H1 (cell line): Measurements from ENCODE around the gene LRRC15. TPM values are rescaled to one million over a fixed set of nuclear protein-coding genes. Genes with fewer than 3 reads are reported as not detected.

Experiments used
- CTCF ChIA-PET: fragments of 300-600 bp; sonication (Branson Sonifier 250); formaldehyde crosslinking; loops from one replicate; lab custom pipeline; 2021; ENCODE audit not compliant: partially characterized antibody; lab: Charles Lee
- POLR2A ChIA-PET: fragments of 300-600 bp; sonication (Branson Sonifier 250); formaldehyde crosslinking; loops from one replicate; lab custom pipeline; 2021; ENCODE audit warnings: inconsistent platforms; ENCODE audit not compliant: partially characterized antibody; lab: Charles Lee
- DNase-seq, 2 experiments: peaks; one replicate each; pipeline versions ENCODE4 v3.0.0 to v3.0.0-alpha.2; 2010 to 2022; ENCODE audit warnings: low spot score in 2 of 2, low read depth in 1 of 2, mixed read lengths in 1 of 2
- FAIRE-seq: peaks from 2 replicates; lab custom pipeline; 2011; peaks lifted over from hg19 to GRCh38; lab: Jason Lieb, UNC
- H2AFZ ChIP-seq: 2 replicates; pipeline ENCODE4 v1.8.1; 2012; ENCODE audit warnings: low read length, inconsistent platforms
- H2AK5ac ChIP-seq: 2 replicates; pipeline ENCODE4 v1.6.1; 2013; ENCODE audit warnings: low read depth, low read length
- H2BK120ac ChIP-seq: replicated peaks from 2 replicates; pipeline ENCODE3; 2013; ENCODE audit warnings: low read depth, low read length, inconsistent platforms
- H2BK12ac ChIP-seq: 2 replicates; pipeline ENCODE4 v1.6.1; 2013; ENCODE audit warnings: low read depth, low read length
- H2BK15ac ChIP-seq: 2 replicates; pipeline ENCODE4 v1.6.1; 2013; ENCODE audit warnings: low read length
- H2BK20ac ChIP-seq: 2 replicates; pipeline ENCODE4 v1.6.1; 2013; ENCODE audit warnings: low read length
- H2BK5ac ChIP-seq: 2 replicates; pipeline ENCODE4 v1.6.1; 2013; ENCODE audit warnings: low read depth, low read length
- H3K14ac ChIP-seq: 2 replicates; pipeline ENCODE4 v1.6.1; 2013; ENCODE audit warnings: inconsistent platforms; ENCODE audit not compliant: insufficient read length
- H3K18ac ChIP-seq: 2 replicates; pipeline ENCODE4 v1.6.1; 2013; ENCODE audit warnings: low read length; ENCODE audit errors: extremely low read depth
- H3K23ac ChIP-seq: 2 replicates; pipeline ENCODE4 v1.6.1; 2013; ENCODE audit warnings: inconsistent platforms; ENCODE audit not compliant: insufficient read length
- H3K23me2 ChIP-seq: 2 replicates; pipeline ENCODE4 v1.6.1; 2013; ENCODE audit warnings: low read depth, low read length
- H3K27ac ChIP-seq: 2 replicates; pipeline ENCODE4 v1.6.1; 2011; ENCODE audit warnings: low read depth, low read length, inconsistent platforms
- H3K27me3 ChIP-seq, 4 experiments: replicated peaks in 1 of 4; 1 replicate in 1 of 4; 2 replicates in 3 of 4; pipeline versions ENCODE4 v1.6.1 to v1.8.1; 2011 to 2013; ENCODE audit warnings: low read length in 3 of 4, mild to moderate bottlenecking in 3 of 4, inconsistent platforms in 2 of 4, mixed read lengths in 2 of 4, moderate library complexity in 1 of 4; ENCODE audit not compliant: control insufficient read depth in 3 of 4, insufficient read depth in 3 of 4; ENCODE audit errors: extremely low read depth in 1 of 4
- H3K36me3 ChIP-seq, 4 experiments: 2 replicates each; pipeline versions ENCODE4 v1.6.1 to v1.8.1; 2011 to 2013; ENCODE audit warnings: mild to moderate bottlenecking in 4 of 4, low read length in 3 of 4, moderate library complexity in 2 of 4, control low read depth in 1 of 4, inconsistent platforms in 1 of 4; ENCODE audit not compliant: insufficient read depth in 4 of 4, control insufficient read depth in 2 of 4
- H3K4ac ChIP-seq: replicated peaks from 2 replicates; pipeline ENCODE3; 2013; ENCODE audit warnings: low read length, low read depth, mixed read lengths, inconsistent platforms; ENCODE audit not compliant: insufficient read length
- H3K4me1 ChIP-seq, 4 experiments: replicated peaks in 1 of 4; 1 replicate in 1 of 4; 2 replicates in 3 of 4; pipeline versions ENCODE4 v1.6.1 to v1.8.1; 2011 to 2013; ENCODE audit warnings: low read length in 3 of 4, inconsistent platforms in 2 of 4, mixed read lengths in 1 of 4; ENCODE audit not compliant: insufficient read depth in 4 of 4, control insufficient read depth in 3 of 4
- H3K4me2 ChIP-seq, 2 experiments: 2 replicates each; pipeline versions ENCODE4 v1.6.1 to v1.8.1; 2011 to 2013; ENCODE audit warnings: low read depth in 2 of 2, low read length in 2 of 2, control low read depth in 1 of 2, inconsistent platforms in 1 of 2, mild to moderate bottlenecking in 1 of 2; ENCODE audit not compliant: insufficient read depth in 1 of 2
- H3K4me3 ChIP-seq, 4 experiments: fragments of 200-600, 300-600 bp in 1 of 4; sonication (generic), shearing (Covaris generic), sonication (Bioruptor Twin) in 1 of 4; 2 replicates each; pipeline versions ENCODE4 v1.5.1 to v1.8.1; 2011 to 2016; ENCODE audit warnings: low read length in 4 of 4, low read depth in 3 of 4, control low read depth in 2 of 4, inconsistent platforms in 2 of 4, mild to moderate bottlenecking in 2 of 4, mixed read lengths in 1 of 4, moderate library complexity in 1 of 4; ENCODE audit not compliant: insufficient read depth in 2 of 4; ENCODE audit errors: extremely low read depth in 1 of 4
- H3K56ac ChIP-seq: replicated peaks from 2 replicates; pipeline ENCODE3; 2013; ENCODE audit warnings: low read depth, mild to moderate bottlenecking, mixed read lengths, low read length, inconsistent platforms; ENCODE audit not compliant: insufficient read length
- H3K79me1 ChIP-seq: 2 replicates; pipeline ENCODE4 v1.6.1; 2013; ENCODE audit warnings: low read depth, low read length, control low read depth
- H3K79me2 ChIP-seq, 2 experiments: 2 replicates each; pipeline versions ENCODE4 v1.6.1 to v1.8.1; 2012 to 2013; ENCODE audit warnings: low read length in 2 of 2, mild to moderate bottlenecking in 2 of 2, inconsistent platforms in 1 of 2; ENCODE audit not compliant: insufficient read depth in 2 of 2, control insufficient read depth in 1 of 2
- H3K9ac ChIP-seq, 4 experiments: replicated peaks in 1 of 4; 1 replicate in 1 of 4; 2 replicates in 3 of 4; pipeline versions ENCODE4 v1.6.1 to v1.8.1; 2011 to 2013; ENCODE audit warnings: low read depth in 3 of 4, low read length in 3 of 4, control low read depth in 2 of 4, mild to moderate bottlenecking in 2 of 4, moderate library complexity in 2 of 4, inconsistent platforms in 1 of 4; ENCODE audit errors: extremely low read depth in 1 of 4
- H3K9me3 ChIP-seq, 2 experiments: 2 replicates each; pipeline versions ENCODE4 v1.6.1 to v1.8.1; 2012 to 2013; ENCODE audit warnings: mild to moderate bottlenecking in 2 of 2, moderate library complexity in 2 of 2, control low read depth in 1 of 2, inconsistent platforms in 1 of 2, low read depth in 1 of 2, low read length in 1 of 2, mixed read lengths in 1 of 2; ENCODE audit not compliant: insufficient read depth in 2 of 2
- H4K20me1 ChIP-seq, 2 experiments: replicated peaks in 1 of 2; 2 replicates each; pipeline versions ENCODE3 to v1.8.1; 2011 to 2013; ENCODE audit warnings: inconsistent platforms in 2 of 2, low read length in 2 of 2, mild to moderate bottlenecking in 1 of 2; ENCODE audit not compliant: insufficient read depth in 2 of 2, control insufficient read depth in 1 of 2
- H4K5ac ChIP-seq: 2 replicates; pipeline ENCODE4 v1.6.1; 2013; ENCODE audit warnings: low read length, low read depth, mixed read lengths, inconsistent platforms; ENCODE audit not compliant: insufficient read length
- H4K8ac ChIP-seq: 2 replicates; pipeline ENCODE4 v1.8.0; 2013; ENCODE audit warnings: mild to moderate bottlenecking, moderate library complexity, low read length, inconsistent platforms; ENCODE audit not compliant: insufficient read depth; ENCODE audit errors: extremely low read depth
- H4K91ac ChIP-seq: replicated peaks from 2 replicates; pipeline ENCODE3; 2013; ENCODE audit warnings: low read length, mixed read lengths, inconsistent platforms; ENCODE audit not compliant: insufficient read length
- CBX8 ChIP-seq: fragments of 300-800, 300-1000 bp; sonication (generic); IDR thresholded peaks from 2 replicates; pipeline ENCODE4 v1.7.1; 2016; ENCODE audit warnings: low read depth, low read length, borderline replicate concordance
- CHD2 ChIP-seq: IDR thresholded peaks from 2 replicates; pipeline ENCODE4 v1.6.1; 2012; ENCODE audit warnings: low read length, improper control_type of control experiment
- EZH2 ChIP-seq: fragments of 200-600 bp; sonication (generic); IDR thresholded peaks from 2 replicates; pipeline ENCODE4 v1.7.1; 2012; ENCODE audit warnings: low read depth, mild to moderate bottlenecking, moderate library complexity, low read length, inconsistent platforms; ENCODE audit not compliant: severe bottlenecking
- HDAC2 ChIP-seq, 2 experiments: fragments of 300-600 bp in 1 of 2; sonication (generic) in 1 of 2; IDR thresholded peaks; 2 replicates each; pipeline ENCODE4 v1.6.1; 2011 to 2012; ENCODE audit warnings: low read depth in 2 of 2, low read length in 2 of 2, mild to moderate bottlenecking in 2 of 2, moderate library complexity in 2 of 2, borderline replicate concordance in 1 of 2, inconsistent platforms in 1 of 2
- JUN ChIP-seq: IDR thresholded peaks from 2 replicates; pipeline ENCODE4 v1.6.1; 2011; ENCODE audit warnings: low read depth, mild to moderate bottlenecking, improper control_type of control experiment, low read length
- JUND ChIP-seq: IDR thresholded peaks from 2 replicates; pipeline ENCODE4 v1.6.1; 2011; ENCODE audit warnings: mild to moderate bottlenecking, improper control_type of control experiment, low read length
- NANOG ChIP-seq: IDR thresholded peaks from 2 replicates; pipeline ENCODE4 v1.6.1; 2011; ENCODE audit warnings: low read length, low read depth, mild to moderate bottlenecking, inconsistent platforms; ENCODE audit not compliant: insufficient read depth, poor library complexity, severe bottlenecking
- POU5F1 ChIP-seq: IDR thresholded peaks from 2 replicates; pipeline ENCODE4 v1.6.1; 2011; ENCODE audit warnings: low read depth, mild to moderate bottlenecking, low read length, moderate library complexity
- RFX5 ChIP-seq: IDR thresholded peaks from 2 replicates; pipeline ENCODE4 v1.6.1; 2011; ENCODE audit warnings: low read depth, low read length, improper control_type of control experiment, borderline replicate concordance
- TCF12 ChIP-seq: IDR thresholded peaks from 2 replicates; pipeline ENCODE4 v1.6.1; 2011; ENCODE audit warnings: low read depth, mild to moderate bottlenecking, low read length
- YY1 ChIP-seq: IDR thresholded peaks from 2 replicates; pipeline ENCODE4 v1.6.1; 2011; ENCODE audit warnings: low read depth, mild to moderate bottlenecking, low read length
- WGBS, 2 experiments: shearing (Covaris generic) in 1 of 2; methylation state at CpG; one replicate each; pipeline versions ENCODE4 v1.1.6 to v1.1.7; 2013 to 2015; ENCODE audit warnings: low lambda C conversion rate in 2 of 2, mixed read lengths in 2 of 2, inconsistent platforms in 1 of 2, low coverage in 1 of 2, missing lambda C conversion rate in 1 of 2; ENCODE audit not compliant: insufficient replicate concordance in 2 of 2, insufficient coverage in 1 of 2, insufficient read length in 1 of 2; ENCODE audit errors: extremely low coverage in 1 of 2, missing lambda C conversion rate in 1 of 2; 5-methylcytosine and 5-hydroxymethylcytosine counted together
- polyA plus RNA-seq, 7 experiments: library from polyadenylated mRNA; depleted of rRNA in 3 of 7; stranded (reverse) in 5 of 7; unstranded in 2 of 7; fragments of >200 nt in 5 of 7; fragments of 200-250 nt in 2 of 7; gene quantifications; 1 replicate in 5 of 7; 2 replicates in 1 of 7; 4 replicates in 1 of 7; pipeline versions ENCODE4 v1.2.1 to v1.2.3, GENCODE V29; 2011 to 2013; ENCODE audit warnings: missing spikeins in 2 of 7, mixed read lengths in 2 of 7
- total RNA-seq: library from RNA; stranded (reverse); fragmentation: NEBNext Ultra II Directional; extraction: Animal tissue kit (Norgen Biotek cat#: 25700); gene quantifications from 2 replicates; pipeline ENCODE4 v1.2.1, GENCODE V29; 2021

Gene LRRC15
- total and polyA plus RNA-seq, 2 of the 8 experiments (the other 6 are each of a cell fraction or from before 2014, with no cell fraction given) = 0.15 to 0.37 TPM

DNA sequence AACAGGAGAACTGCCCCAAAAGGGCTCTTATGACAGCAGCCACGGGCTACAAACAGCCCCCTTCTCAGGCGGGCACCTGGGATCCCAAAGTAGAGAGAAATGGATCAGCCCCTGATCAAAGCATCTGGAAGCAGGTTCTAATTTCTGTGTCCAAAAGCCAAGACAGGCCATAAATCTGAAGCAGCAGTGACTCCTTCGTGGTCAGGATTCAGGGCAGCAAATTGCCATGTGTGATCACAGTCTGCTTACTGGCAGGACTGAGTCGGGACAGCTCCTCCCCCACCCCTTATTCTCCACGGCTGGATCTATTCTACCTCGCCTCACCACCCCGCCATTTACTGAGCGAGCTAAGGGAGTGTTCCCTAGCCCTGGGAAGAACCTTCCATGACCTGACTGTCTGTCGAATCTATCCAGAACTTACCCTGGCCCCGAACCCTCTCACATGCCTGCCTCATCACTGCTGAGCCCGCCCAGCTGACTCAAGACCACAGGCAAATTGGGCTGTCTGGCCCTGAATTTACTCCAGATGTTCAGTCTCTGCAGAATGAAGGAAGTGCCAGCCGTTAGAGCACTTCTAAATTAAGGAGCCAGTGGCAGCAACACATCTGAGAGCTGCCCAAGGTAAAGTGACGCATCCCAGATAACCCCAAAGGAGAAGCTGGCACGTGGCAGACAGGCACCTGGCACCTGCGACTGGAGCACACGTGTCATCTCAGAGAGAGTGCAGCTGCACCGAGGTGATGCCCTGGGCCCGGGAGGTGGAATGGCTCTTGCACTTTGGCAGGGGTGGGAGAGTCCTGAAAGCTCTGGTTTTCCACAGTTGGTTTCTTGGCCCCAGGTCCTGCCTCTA lies 1.3 kb downstream of the LRRC15 start:
- CTCF ChIA-PET = interaction anchor here (0.9 to 18.9 kb wide), 5 partner anchors 16 to 106 kb away, joined by 3 to 344 read pairs (median 3); no protein-coding TSS in a partner anchor
- H2AK5ac ChIP-seq = no peak overlapping the region
- H2BK15ac ChIP-seq = 0 out of 2 replicates have a peak overlapping the region, but pooled peaks have one; percentile 46
- H3K23ac ChIP-seq = no peak overlapping the region
- H2BK20ac ChIP-seq = 0 out of 2 replicates have a peak overlapping the region, but pooled peaks have one; percentile 48
- H4K8ac ChIP-seq = no peak overlapping the region; the same call in 1 of the 2 replicates
- WGBS, 2 experiments = 76% methylated on average over 18 of the region's 18 CpGs; no CpG with 5 or more reads in 1 of the 2 experiments
- no peak overlapping the region; the same call in 1 of the 2 replicates for H2AFZ ChIP-seq
- H2BK12ac ChIP-seq = peak overlapping the region; percentile 50; the same call in 1 of the 2 replicates
- 0 out of 2 replicates have a peak overlapping the region, but pooled peaks have one; percentile 72 for H3K18ac ChIP-seq
- H3K27ac ChIP-seq = no peak overlapping the region
- no peak overlapping the region for H4K91ac ChIP-seq
- FAIRE-seq = no peak
- no peak overlapping the region; a peak in 1 of 7 replicates for H3K9ac ChIP-seq
- no peaks in the 10 kb centered on the region for H3K36me3 ChIP-seq
- no peak overlapping the region for H3K4me3 ChIP-seq
- H2BK120ac ChIP-seq = no peak overlapping the region
- peaks cover 0 to 10% (median 2%) of the 10 kb centered on the region in 4 experiments; a peak in 4 of 7 replicates for H3K27me3 ChIP-seq
- no peaks in the 10 kb centered on the region for H3K79me1 ChIP-seq
- no peak overlapping the region for H4K5ac ChIP-seq
- peaks cover 3 to 20% (median 11%) of the 10 kb centered on the region in 4 experiments for H3K4me1 ChIP-seq
- H3K56ac ChIP-seq = no peak overlapping the region
- no peaks in the 10 kb centered on the region for H3K79me2 ChIP-seq
- H3K4me2 ChIP-seq = no peak overlapping the region
- peaks cover 2% of the 10 kb centered on the region; the same call in 1 of the 2 replicates for H3K23me2 ChIP-seq
- H3K9me3 ChIP-seq = no peaks in the 10 kb centered on the region
- no peak overlapping the region for H3K4ac ChIP-seq
- DNase-seq = no peak
- no peak overlapping the region for H2BK5ac ChIP-seq
- POLR2A ChIA-PET = interaction anchor here (1.5 kb wide), 2 partner anchors 18 to 29 kb away, joined by 3 read pairs; no protein-coding TSS in a partner anchor
- no peak overlapping the region for H3K14ac ChIP-seq
- no peaks in the 10 kb centered on the region for H4K20me1 ChIP-seq
- TF ChIP-seq JUN (no peak), HDAC2 (IDR thresholded peaks at IDR 0.05; ENCODE audit: borderline replicate concordance in 1 of 2, low read depth in 2 of 2, low read length in 2 of 2) (no peak), RFX5 (no peak), TCF12 (no peak), EZH2 (no peak), POU5F1 (no peak), CHD2 (no peak), YY1 (no peak), NANOG (no peak), CBX8 (no peak), JUND (no peak)
